ENCODE results near the gene NGLY1.

NGLY1 gene, protein sequence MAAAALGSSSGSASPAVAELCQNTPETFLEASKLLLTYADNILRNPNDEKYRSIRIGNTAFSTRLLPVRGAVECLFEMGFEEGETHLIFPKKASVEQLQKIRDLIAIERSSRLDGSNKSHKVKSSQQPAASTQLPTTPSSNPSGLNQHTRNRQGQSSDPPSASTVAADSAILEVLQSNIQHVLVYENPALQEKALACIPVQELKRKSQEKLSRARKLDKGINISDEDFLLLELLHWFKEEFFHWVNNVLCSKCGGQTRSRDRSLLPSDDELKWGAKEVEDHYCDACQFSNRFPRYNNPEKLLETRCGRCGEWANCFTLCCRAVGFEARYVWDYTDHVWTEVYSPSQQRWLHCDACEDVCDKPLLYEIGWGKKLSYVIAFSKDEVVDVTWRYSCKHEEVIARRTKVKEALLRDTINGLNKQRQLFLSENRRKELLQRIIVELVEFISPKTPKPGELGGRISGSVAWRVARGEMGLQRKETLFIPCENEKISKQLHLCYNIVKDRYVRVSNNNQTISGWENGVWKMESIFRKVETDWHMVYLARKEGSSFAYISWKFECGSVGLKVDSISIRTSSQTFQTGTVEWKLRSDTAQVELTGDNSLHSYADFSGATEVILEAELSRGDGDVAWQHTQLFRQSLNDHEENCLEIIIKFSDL

DNA sequence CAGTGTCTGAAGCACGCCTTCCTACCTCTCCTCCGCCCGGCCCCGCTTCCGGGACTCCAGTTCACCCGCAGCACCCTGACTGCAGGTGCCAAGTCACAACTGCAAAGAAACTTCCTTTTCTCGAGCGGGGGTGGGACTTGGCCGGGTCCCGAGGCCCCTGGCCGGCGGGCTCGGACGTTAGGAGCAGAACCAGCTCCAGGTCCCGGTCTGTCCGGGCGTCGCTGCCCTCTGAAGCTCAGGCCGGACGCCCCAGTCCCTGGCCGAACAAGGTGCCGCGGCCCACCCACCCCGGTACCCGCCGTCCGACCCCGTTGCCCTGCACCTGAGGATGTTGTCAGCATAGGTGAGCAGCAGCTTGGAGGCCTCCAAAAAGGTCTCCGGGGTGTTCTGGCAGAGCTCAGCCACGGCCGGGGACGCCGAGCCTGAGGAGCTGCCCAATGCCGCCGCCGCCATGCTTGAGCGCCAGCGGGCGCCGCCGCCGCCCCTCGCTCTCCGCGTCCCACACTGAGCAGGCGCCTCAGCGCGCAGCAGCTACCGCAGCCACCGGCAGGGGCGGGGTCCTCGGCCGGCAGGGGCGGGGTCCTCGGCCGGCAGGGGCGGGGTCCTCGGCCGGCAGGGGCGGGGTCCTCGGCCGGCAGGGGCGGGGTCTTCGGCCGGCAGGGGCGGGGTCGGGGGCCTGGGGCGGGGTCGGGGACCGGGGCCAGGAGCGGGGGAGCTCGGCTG is at the start of gene NGLY1:
NGLY1 (minus strand) TSS at position 506 of the 723 bp plus-strand sequence; CDS start at position 453, 53 bp downstream.
- DNase-seq, result peak; percentile 47

DNA sequence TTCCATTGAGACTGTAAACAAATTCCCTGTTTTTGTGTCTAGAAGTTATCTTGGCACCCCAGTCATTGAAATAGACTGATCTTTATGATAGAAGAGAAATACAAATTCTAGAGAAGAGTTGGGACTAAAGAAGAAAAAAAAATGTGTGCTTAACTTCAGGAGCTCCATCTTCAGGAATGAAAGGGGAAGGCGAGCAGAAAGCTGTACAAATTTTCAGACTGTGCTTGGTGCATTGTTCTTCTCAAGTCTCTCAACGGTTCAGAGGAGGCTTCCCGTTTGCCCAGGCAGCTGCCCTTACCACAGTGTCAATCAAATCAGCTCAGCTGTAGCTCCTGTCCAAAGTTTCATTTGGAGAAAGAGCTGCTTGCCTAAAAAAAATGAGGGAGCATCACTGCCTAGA is 48.3 kb upstream of the NGLY1 start:
- DNase-seq, result no peak

DNA sequence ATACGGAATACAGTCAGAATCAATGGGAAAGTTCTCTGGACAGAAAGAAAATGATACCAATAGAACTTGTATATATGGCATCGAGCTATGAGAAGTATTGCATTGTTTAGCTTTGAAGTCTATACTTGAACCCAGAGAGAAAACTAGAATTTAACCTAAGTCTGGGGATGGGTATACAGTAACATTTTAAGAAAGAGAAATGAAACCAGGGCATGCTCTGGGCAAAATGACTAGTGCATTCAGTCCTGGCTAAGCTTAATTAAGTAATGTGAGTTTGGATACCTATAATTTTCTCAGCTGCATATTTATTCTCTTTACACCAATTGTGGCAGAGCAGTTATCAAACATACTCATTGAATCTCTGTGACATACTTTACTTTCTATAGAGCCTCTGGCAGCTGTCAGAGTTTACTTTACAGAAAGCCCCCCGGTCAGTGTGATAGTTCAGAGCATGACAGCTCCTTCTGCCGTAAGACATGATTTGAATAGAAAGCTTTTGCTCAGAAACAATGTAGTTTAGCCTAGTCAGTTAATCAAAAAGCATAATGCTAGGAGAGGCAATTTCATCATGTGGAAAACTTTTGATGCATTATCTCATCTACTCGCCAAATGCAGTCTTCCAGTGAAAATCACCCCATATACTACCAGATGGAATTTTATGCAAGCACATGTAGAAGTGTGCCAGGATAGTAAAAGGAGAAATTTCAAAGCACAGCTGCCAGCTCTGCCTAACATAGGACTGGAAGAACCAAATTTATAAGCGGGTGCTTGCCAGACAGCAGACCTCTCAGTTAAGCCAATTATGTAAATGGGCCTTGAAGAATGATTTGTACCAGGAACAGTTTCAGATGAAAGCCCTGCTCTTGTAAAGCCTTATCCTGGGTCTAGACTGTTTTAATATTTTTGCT is 47.4 kb upstream of the NGLY1 start:
- DNase-seq, result no peak

DNA sequence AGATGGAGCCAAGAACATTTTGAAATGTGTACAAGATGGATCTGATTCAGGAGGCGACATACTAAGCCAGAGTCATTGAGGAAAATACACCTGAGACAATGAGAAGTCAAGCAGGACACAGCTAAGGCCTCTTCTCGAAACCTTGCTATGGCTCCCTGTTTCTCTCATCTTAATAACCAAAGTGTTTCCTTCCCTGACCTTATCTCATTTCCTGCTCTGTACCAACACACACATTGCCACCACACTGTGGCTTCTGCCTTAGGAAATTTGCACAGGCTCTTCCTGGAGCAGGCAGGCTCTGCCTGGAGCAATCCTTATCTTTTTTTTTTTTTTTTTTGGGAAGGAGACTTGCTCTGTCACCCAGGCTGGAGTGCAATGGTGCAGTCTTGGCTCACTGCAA is 43.3 kb upstream of the NGLY1 start:
- DNase-seq, result no peak

DNA sequence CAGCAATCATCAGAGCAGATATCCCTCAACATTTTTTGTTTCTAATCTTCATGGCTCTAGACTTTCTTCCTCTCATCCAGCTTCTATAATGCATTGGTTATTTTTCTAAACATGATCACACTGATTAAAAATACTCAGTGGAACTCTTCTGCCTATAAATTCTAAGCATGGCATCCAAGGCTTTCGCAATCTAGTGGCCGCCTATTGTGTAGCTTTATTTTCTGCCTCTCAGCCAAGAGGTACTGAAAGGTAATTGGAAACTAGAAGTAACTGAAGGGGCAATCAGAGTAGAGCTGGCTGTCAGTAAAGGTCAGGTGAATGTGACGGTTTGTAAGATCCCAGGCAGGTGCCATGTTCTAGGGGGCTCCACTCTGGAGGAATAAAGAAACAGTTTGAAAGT is 40.1 kb upstream of the NGLY1 start:
- no peak for DNase-seq

DNA sequence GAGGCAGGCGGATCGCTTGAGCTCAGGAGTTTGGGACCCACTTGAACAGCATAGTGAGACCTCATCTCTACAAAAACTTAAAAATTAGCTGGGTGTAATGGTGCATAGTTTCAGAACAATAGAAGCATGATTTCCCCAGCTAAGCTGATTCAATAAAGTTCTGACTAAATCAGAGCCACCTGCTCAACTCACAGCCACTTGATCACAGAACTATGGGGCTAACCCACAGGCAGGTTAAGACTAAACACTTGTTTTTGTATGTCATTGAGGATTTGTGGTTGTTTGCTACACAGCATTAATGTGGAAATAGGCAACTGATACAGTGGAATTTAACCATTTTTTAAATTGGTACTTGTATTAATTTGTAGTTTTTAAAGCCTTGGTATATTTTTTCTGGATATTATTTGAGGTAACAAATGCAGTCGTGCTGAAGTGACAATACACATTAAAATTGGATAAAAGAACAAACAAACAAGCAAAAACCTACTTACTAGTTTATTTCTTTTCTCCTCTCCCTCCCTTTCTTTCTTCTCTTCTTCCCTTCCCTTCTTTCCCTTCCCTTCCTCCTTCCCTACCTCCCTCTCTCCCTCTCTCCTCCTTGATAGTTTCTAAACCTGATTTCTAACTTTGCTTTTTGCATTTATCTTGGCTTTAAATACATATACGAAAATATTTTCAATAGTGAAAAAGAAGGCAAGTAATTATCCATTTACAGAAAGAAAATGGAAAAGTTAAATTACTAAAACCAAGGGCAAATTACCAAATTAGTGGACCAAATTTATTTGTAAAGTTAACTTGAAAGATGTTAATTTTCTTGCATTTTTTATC is 38.7 kb upstream of the NGLY1 start:
- no peak for DNase-seq

DNA sequence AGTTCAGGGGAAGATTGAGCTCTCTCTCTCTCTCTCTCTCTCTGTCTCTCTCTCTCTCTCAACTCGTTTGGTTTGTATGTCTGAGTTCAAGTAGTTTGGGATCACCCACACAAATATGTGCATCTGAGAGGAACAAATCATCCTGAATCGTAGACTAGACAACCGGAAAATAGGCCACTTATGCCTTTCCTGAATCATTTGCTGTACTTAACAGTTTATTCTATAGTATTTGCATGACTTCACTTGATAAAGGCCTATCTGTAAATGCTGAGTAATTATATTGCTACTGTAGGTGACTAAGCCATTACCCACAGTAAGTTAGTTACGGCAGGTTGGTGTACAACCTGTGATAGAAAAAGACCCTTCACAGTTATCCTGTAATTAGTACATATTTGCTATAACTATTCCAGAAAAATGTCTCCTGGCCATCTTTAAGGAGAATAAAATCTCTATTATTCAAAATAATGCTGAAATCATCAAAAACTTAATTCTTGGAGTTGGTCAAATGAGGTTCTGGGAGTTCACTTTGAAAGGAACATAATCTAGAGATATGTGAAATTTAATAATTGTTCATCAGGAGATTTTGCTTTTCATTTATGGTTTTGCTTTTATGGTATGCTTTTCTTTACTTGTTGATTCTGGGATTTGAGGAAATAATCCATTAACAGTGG is 37.7 kb upstream of the NGLY1 start:
- no peak for DNase-seq

DNA sequence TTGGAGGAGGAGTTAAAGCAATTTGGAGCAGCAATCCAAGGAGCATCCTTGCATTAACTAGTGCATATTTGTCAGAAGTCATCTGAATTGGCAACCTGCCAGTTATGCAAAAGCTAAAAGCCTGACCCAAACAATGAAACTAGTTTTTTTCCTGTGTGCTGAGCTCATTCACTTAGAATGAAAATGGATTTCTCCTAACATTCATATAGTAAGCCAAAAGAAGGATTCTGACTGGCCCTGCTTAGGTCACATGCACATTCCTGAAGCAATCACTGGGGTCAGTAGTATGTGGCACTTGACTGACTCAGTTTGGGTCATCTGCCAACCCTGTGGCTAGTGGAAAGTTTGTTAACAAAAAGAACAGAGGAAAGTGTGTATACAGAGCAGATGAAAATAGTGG is 37.1 kb upstream of the NGLY1 start:
- peak; percentile 56 for DNase-seq

DNA sequence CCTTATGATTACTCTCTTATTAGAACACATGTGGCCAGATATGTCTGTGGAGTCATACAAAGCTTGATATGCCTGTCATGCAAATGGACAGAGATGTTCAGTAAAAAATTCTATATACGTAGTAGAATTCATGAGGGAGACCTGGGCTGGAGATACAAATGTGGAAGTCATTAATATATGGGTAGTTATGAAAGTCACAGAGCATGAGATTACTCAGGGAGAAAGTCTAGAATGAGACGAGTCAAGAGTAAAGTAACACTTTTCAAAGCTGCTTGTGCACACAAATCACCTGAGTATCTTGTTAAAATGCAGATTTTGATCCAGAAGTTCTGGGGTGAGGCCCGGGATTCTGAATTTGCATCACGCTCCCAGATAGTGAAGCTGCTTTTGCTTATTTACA is 35.1 kb upstream of the NGLY1 start:
- no peak for DNase-seq

DNA sequence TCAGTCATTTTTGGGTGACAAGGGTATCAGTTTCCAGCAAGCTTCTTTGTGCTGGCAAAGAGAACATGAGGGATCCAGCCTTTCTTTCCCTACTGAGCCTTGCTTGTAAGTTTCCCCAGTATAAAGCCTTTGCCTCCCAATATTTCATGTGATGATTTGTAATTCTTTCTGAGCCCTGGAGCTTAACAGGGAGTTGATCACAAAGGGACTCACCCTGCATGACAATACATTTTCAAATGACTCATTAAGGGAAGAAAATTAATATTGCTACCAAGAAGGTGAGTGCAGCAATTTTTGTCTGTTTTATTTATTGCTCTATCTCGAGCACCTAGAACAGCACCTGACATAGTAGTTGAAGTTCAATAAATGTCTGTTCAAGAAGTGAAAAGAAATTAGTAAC is 34.4 kb upstream of the NGLY1 start:
- DNase-seq, result no peak

DNA sequence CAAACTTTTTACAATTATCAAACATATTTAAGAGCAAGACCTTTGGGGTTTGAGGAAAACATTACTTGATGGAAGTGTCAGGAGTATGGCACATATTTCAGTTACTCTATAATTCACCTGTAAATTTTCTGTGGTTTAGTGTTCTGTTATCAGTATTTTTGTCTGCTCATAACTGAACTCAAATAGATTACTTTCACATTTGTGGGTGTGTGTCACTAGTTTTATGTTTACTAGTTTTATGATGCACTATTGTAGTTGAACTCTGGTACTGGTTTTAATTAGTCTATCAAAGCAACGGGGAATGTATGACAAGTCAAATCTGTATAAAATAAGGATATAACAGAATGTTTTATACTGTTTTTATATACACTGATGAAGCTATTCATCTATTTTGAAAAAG is 33.9 kb upstream of the NGLY1 start:
- no peak for DNase-seq

DNA sequence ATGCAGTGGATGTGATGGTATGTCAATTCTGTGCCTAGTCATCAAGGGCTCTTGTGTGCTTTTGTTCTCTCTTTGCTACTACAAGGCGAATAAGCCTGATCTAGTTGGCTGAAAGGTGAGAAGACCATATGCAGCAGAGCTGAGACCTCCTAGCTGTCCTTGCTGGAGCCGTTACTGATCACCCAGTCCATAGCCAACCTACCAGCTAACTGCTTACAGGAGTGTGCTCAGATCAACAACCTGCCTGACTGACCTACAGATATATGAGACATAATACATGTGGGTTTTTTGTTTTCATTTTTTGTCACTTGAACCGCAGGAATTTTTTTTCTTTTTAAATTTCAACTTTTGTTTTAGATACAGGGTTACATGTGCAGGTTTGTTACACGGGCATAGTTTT is 29.4 kb upstream of the NGLY1 start:
- DNase-seq, result no peak

DNA sequence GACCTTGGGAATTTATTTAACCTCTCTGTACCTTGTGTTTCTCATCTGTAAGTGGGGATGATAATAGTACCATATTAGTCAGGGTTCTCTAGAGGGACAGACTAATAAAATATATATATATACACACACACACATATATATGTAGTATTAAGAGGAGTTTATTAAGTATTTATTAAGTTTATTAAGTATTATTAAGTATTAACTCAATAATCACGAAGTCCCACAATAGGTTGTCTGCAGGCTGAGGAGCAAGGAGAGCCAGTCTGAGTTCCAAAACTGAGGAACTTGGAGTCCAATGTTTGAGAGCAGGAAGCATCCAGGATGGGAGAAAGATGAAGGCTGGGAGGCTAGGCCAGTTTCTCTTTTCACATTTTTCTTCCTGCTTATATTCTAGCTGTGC is 21.4 kb upstream of the NGLY1 start:
- DNase-seq, result no peak

DNA sequence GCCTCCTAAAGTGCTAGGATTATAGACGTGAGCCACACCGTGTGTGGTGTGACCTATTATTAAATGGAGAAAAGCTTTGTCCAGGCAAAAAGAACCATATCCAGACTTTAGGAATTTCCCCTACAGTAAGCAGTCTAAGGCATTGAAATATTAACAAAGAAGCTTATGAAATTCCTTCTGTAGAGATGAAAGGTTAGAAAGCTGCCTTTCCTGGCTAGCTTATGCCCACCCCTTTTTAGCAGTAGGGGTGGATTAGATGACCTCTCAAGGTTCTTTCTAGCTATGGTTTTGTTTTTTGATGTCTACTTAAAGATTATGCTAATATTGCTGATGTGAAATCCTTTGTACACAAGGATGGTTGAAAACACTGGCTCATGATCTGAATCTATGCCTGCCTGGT is 20.6 kb upstream of the NGLY1 start:
- no peak for DNase-seq

DNA sequence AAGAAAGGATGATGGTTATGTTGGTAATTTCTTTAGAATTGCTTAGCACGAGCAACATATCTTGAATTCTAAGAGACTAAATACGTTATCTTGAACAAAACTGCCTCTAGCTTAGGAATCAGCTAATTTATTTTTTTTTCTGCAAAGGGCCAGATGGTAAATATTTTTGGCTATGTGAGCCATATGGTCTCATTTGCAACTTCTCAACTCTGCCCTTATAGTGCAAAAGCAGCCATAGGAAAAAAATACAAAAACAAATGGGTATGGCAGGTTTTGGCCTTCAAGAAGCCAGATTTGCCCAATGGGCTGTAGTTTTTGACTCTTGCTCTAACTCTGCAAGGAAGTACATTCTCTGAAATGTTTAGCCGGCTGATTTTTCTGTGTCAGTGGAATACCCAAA is 18.5 kb upstream of the NGLY1 start:
- no peak for DNase-seq

DNA sequence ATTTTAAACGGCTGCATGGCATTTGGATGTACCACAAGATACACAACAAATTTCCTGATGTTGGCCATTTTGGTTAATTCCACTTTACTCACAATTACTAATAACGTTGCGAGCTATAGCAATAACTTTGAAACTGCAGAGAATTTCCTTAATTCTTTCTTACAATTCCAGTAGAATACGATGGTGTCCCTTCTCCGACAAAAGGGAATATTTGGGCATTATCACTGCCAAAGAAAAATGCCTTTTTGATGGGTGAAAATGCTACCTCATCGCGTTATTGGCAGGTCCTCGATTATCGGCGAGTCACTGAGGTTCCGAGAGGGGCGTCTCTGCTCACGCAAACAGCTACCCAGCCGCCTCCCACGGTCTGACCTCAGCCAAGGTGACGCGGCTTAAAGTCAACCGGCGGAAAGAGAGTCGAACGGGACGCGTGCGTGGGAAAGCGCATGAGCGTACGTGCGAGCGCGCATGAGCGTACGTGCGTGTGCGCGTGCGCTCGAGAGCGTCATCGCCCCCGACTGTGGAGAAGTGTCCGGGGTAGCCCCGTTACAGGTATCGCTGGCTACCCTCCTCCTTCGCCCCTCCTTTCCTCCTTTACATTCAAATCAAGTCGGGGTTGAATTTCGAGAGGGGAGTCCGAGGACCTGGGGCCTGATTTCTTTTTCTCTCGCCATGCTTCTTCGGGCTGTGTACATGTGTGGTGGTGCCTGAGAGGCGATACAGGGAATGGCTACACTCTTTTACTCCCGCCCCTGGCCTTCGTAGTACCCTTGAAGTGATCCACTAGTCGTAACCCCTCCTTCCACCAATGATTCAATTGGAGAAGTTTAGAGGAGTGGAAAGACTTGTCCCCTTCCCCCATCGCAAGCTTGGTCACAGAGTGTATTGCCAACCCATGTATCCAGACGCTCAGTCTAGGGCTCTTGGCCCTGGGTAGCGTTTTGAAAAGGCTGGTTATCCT is 6.6 kb upstream of the NGLY1 start, which contains the start of gene OXSM:
OXSM (plus strand) TSS at position 495 of the 961 bp plus-strand sequence. CDS start 931 bp downstream, outside the sequence.
- peak; percentile 28 for DNase-seq

DNA sequence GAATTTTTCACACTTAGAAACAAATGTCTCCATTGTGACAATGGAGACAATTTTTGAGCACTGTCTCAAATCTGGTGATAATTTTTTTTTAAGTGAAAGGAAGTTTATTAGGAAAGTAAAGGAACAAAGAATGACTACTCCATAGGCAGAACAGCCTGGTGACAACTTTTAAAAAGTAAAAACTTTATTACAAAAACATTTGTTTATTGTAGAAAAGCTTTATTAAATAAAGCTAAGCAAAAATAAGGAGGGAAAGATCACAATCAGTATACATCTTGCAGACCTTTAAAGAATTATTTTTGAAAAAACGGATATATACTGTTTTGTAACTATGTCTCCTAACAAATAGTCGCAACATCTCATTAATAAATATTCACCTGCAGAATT is 6.0 kb upstream of the NGLY1 start:
- no peak for DNase-seq

DNA sequence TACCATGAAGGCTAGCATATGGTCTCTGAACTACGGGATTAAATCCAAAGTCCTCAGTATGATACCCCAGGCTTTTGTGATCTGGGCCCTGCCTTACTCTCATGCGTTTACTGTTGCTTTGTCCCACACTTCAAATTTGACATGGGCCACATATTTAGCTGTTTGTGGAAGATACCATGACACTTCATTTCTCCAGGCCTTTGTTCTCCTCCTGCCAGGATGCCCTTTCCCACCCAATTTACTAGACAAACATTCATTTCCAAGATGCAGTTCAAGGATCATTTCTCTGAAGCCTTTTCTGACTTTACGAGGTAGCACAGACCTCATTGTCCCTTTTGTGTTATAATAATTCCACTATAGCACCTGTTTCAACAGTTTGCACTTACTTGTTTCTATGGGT is 4.4 kb upstream of the NGLY1 start:
- no peak for DNase-seq

DNA sequence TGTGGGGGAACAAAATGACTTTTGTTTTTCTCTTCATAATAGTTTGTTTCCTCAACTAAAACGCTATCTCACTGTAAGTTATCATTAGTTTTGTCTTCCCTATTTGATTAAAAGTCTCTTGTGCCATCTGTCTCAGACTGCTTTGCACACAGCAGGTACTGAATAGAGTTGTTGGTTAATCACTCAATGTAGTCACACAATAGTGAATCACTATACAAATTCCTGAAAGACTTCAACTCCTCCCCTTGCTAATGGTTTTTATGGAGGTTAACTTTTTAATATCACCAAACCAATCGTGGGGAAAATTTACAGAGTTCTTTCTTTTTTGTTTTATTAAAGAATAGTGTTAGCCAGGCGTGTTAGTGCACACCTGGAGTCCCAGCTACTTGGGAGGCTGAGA is 2.6 kb upstream of the NGLY1 start:
- no peak for DNase-seq

DNA sequence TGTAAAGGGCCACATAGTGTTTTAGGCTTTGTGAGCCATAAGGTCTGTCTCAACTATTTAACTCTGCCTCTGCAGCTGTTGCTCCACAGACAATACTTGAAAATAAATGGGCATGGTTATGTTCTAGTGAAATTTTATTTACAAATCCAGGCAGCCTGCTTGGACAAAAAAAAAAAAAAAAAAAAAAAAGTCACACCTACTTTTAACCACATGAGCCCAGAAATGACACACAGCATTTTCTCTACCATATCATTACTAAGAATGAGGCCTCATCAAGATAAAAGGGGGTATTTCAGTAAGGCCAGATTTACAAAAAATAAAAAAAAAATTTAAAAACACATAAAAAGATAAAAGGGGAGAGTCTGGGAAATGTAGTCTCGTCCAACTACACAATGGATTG is 1.7 kb upstream of the NGLY1 start:
- DNase-seq, result no peak
